Measurements from ENCODE around the gene TEX38.
"Not testable (repeated sequence)": the region's sequence is repeated elsewhere in the genome, so short reads cannot be mapped to it uniquely, and the experiment has no call there.

Gene TEX38

GRCh38 chr1:46645815-46646214 lies 25.8 kb upstream of the TEX38 start:
- H3K36me3 ChIP-seq (ENCODE audit: control insufficient read depth, insufficient read depth, low read length), result peaks cover 40% of the 10 kb centered on the region
- H3K27ac ChIP-seq (ENCODE audit: low read depth, low read length, severe bottlenecking), result no peak overlapping the region
- H3K4me3 ChIP-seq (ENCODE audit: extremely low read depth, insufficient read depth, low read length, poor library complexity, severe bottlenecking), result no peak overlapping the region
- H3K4me1 ChIP-seq (ENCODE audit: control insufficient read depth, insufficient read depth, low read length, poor library complexity, severe bottlenecking), result no peaks in the 10 kb centered on the region
- peaks cover 13% of the 10 kb centered on the region for H3K9me3 ChIP-seq (ENCODE audit: control insufficient read depth, low read length)
- WGBS, 2 experiments (ENCODE audit: insufficient coverage in 2 of 2), result 93% methylated on average over 2 of the region's 4 CpGs; no CpG with 5 or more reads in 1 of the 2 experiments

GRCh38 chr1:46646331-46646730 lies 25.3 kb upstream of the TEX38 start:
- no peak overlapping the region for H3K4me3 ChIP-seq (ENCODE audit: extremely low read depth, insufficient read depth, low read length, poor library complexity, severe bottlenecking)
- H3K27ac ChIP-seq (ENCODE audit: low read depth, low read length, severe bottlenecking), result no peak overlapping the region
- H3K36me3 ChIP-seq (ENCODE audit: control insufficient read depth, insufficient read depth, low read length), result peaks cover 40% of the 10 kb centered on the region
- H3K4me1 ChIP-seq (ENCODE audit: control insufficient read depth, insufficient read depth, low read length, poor library complexity, severe bottlenecking), result no peaks in the 10 kb centered on the region
- no CpG with 5 or more reads among the region's 1 CpG for WGBS, 2 experiments (ENCODE audit: insufficient coverage in 2 of 2)
- H3K9me3 ChIP-seq (ENCODE audit: control insufficient read depth, low read length), result peaks cover 13% of the 10 kb centered on the region

- peaks cover 40% of the 10 kb centered on the region for H3K36me3 ChIP-seq (ENCODE audit: control insufficient read depth, insufficient read depth, low read length)
- H3K4me3 ChIP-seq (ENCODE audit: extremely low read depth, insufficient read depth, low read length, poor library complexity, severe bottlenecking), result no peak overlapping the region
- WGBS, 2 experiments (ENCODE audit: insufficient coverage in 2 of 2), result no CpG with 5 or more reads among the region's 2 CpGs
Observed at GRCh38 chr1:46646844-46647243, 24.8 kb upstream of the TEX38 start.

GRCh38 chr1:46647611-46648010 lies 24.0 kb upstream of the TEX38 start:
- Histone ChIP-seq H3K27ac (ENCODE audit: low read depth, low read length, severe bottlenecking) (no peak overlapping the region), H3K9me3 (ENCODE audit: control insufficient read depth, low read length) (peaks cover 13% of the 10 kb centered on the region), H3K4me1 (ENCODE audit: control insufficient read depth, insufficient read depth, low read length, poor library complexity, severe bottlenecking) (no peaks in the 10 kb centered on the region), H3K36me3 (ENCODE audit: control insufficient read depth, insufficient read depth, low read length) (peaks cover 41% of the 10 kb centered on the region), H3K4me3 (ENCODE audit: extremely low read depth, insufficient read depth, low read length, poor library complexity, severe bottlenecking) (no peak overlapping the region)
- 100% methylated on average over 1 to 2 of the region's 3 CpGs for WGBS, 2 experiments (ENCODE audit: insufficient coverage in 2 of 2)

More at GRCh38 chr1:46646844-46647243, 24.8 kb upstream of the TEX38 start:
- H3K4me1 ChIP-seq (ENCODE audit: control insufficient read depth, insufficient read depth, low read length, poor library complexity, severe bottlenecking), result no peaks in the 10 kb centered on the region
- H3K27ac ChIP-seq (ENCODE audit: low read depth, low read length, severe bottlenecking), result no peak overlapping the region
- H3K9me3 ChIP-seq (ENCODE audit: control insufficient read depth, low read length), result peaks cover 13% of the 10 kb centered on the region

- Histone ChIP-seq H3K36me3 (ENCODE audit: control insufficient read depth, insufficient read depth, low read length) (peaks cover 48% of the 10 kb centered on the region), H3K4me1 (ENCODE audit: control insufficient read depth, insufficient read depth, low read length, poor library complexity, severe bottlenecking) (no peaks in the 10 kb centered on the region), H3K27ac (ENCODE audit: low read depth, low read length, severe bottlenecking) (no peak overlapping the region), H3K9me3 (ENCODE audit: control insufficient read depth, low read length) (peaks cover 13% of the 10 kb centered on the region), H3K4me3 (ENCODE audit: extremely low read depth, insufficient read depth, low read length, poor library complexity, severe bottlenecking) (no peak overlapping the region)
- 88 to 95% methylated on average over 2 of the region's 2 CpGs for WGBS, 2 experiments (ENCODE audit: insufficient coverage in 2 of 2)
Observed at GRCh38 chr1:46649764-46650163, 21.9 kb upstream of the TEX38 start.

- no peak overlapping the region for H3K27ac ChIP-seq (ENCODE audit: low read depth, low read length, severe bottlenecking)
- no peaks in the 10 kb centered on the region for H3K4me1 ChIP-seq (ENCODE audit: control insufficient read depth, insufficient read depth, low read length, poor library complexity, severe bottlenecking)
- H3K4me3 ChIP-seq (ENCODE audit: extremely low read depth, insufficient read depth, low read length, poor library complexity, severe bottlenecking), result no peak overlapping the region
- 90 to 100% methylated on average over 1 to 2 of the region's 3 CpGs for WGBS, 2 experiments (ENCODE audit: insufficient coverage in 2 of 2)
- peaks cover 53% of the 10 kb centered on the region for H3K36me3 ChIP-seq (ENCODE audit: control insufficient read depth, insufficient read depth, low read length)
- H3K9me3 ChIP-seq (ENCODE audit: control insufficient read depth, low read length), result peaks cover 13% of the 10 kb centered on the region
Observed at GRCh38 chr1:46650491-46650890, 21.2 kb upstream of the TEX38 start.

- no CpG with 5 or more reads among the region's 3 CpGs for WGBS, 2 experiments (ENCODE audit: insufficient coverage in 2 of 2)
- not testable (repeated sequence) for H3K4me3 ChIP-seq (ENCODE audit: extremely low read depth, insufficient read depth, low read length, poor library complexity, severe bottlenecking); H3K27ac ChIP-seq (ENCODE audit: low read depth, low read length, severe bottlenecking); H3K4me1 ChIP-seq (ENCODE audit: control insufficient read depth, insufficient read depth, low read length, poor library complexity, severe bottlenecking)
- H3K36me3 ChIP-seq (ENCODE audit: control insufficient read depth, insufficient read depth, low read length), result peaks cover 59% of the 10 kb centered on the region
- H3K9me3 ChIP-seq (ENCODE audit: control insufficient read depth, low read length), result peaks cover 13% of the 10 kb centered on the region
Observed at GRCh38 chr1:46651152-46651551, 20.5 kb upstream of the TEX38 start.

- WGBS, 2 experiments (ENCODE audit: insufficient coverage in 2 of 2), result 100% methylated on average over 2 of the region's 6 CpGs
- H3K27ac ChIP-seq (ENCODE audit: low read depth, low read length, severe bottlenecking), result no peak overlapping the region
Observed at GRCh38 chr1:46652321-46653100, 19.1 kb upstream of the TEX38 start.

GRCh38 chr1:46653405-46653958 lies 18.2 kb upstream of the TEX38 start:
- no peak overlapping the region for H3K4me3 ChIP-seq (ENCODE audit: extremely low read depth, insufficient read depth, low read length, poor library complexity, severe bottlenecking)
- WGBS, 2 experiments (ENCODE audit: insufficient coverage in 2 of 2), result no CpG with 5 or more reads among the region's 2 CpGs
- H3K36me3 ChIP-seq (ENCODE audit: control insufficient read depth, insufficient read depth, low read length), result peaks cover 58% of the 10 kb centered on the region
- H3K4me1 ChIP-seq (ENCODE audit: control insufficient read depth, insufficient read depth, low read length, poor library complexity, severe bottlenecking), result no peaks in the 10 kb centered on the region
- H3K27ac ChIP-seq (ENCODE audit: low read depth, low read length, severe bottlenecking), result no peak overlapping the region
- peaks cover 13% of the 10 kb centered on the region for H3K9me3 ChIP-seq (ENCODE audit: control insufficient read depth, low read length)

More at GRCh38 chr1:46652321-46653100, 19.1 kb upstream of the TEX38 start:
- Histone ChIP-seq H3K4me1 (ENCODE audit: control insufficient read depth, insufficient read depth, low read length, poor library complexity, severe bottlenecking) (no peaks in the 10 kb centered on the region), H3K4me3 (ENCODE audit: extremely low read depth, insufficient read depth, low read length, poor library complexity, severe bottlenecking) (no peak overlapping the region), H3K9me3 (ENCODE audit: control insufficient read depth, low read length) (peaks cover 13% of the 10 kb centered on the region), H3K36me3 (ENCODE audit: control insufficient read depth, insufficient read depth, low read length) (peaks cover 65% of the 10 kb centered on the region)

GRCh38 chr1:46654012-46654411 lies 17.6 kb upstream of the TEX38 start:
- Histone ChIP-seq H3K4me3 (ENCODE audit: extremely low read depth, insufficient read depth, low read length, poor library complexity, severe bottlenecking) (no peak overlapping the region), H3K27ac (ENCODE audit: low read depth, low read length, severe bottlenecking) (no peak overlapping the region), H3K4me1 (ENCODE audit: control insufficient read depth, insufficient read depth, low read length, poor library complexity, severe bottlenecking) (no peaks in the 10 kb centered on the region), H3K36me3 (ENCODE audit: control insufficient read depth, insufficient read depth, low read length) (peaks cover 54% of the 10 kb centered on the region), H3K9me3 (ENCODE audit: control insufficient read depth, low read length) (peaks cover 13% of the 10 kb centered on the region)
- 100% methylated on average over 1 of the region's 1 CpG for WGBS, 2 experiments (ENCODE audit: insufficient coverage in 2 of 2)

- peaks cover 49% of the 10 kb centered on the region for H3K36me3 ChIP-seq (ENCODE audit: control insufficient read depth, insufficient read depth, low read length)
- not testable (repeated sequence) for H3K9me3 ChIP-seq (ENCODE audit: control insufficient read depth, low read length); H3K4me3 ChIP-seq (ENCODE audit: extremely low read depth, insufficient read depth, low read length, poor library complexity, severe bottlenecking); H3K27ac ChIP-seq (ENCODE audit: low read depth, low read length, severe bottlenecking); H3K4me1 ChIP-seq (ENCODE audit: control insufficient read depth, insufficient read depth, low read length, poor library complexity, severe bottlenecking)
- WGBS, 2 experiments (ENCODE audit: insufficient coverage in 2 of 2), result 80% methylated on average over 1 of the region's 2 CpGs; no CpG with 5 or more reads in 1 of the 2 experiments
Observed at GRCh38 chr1:46654698-46655097, 17.0 kb upstream of the TEX38 start.

All from mesodermal cell (in vitro differentiated cells).